ENCODE data around the gene HOXD4. TPM values are rescaled to one million over a fixed set of nuclear protein-coding genes. Genes with fewer than 3 reads are reported as not detected.

The HOXD4 gene
- total RNA-seq, 4 donors from 2014 or later: 1.6 to 4.8 (median 3.3) TPM

DNA sequence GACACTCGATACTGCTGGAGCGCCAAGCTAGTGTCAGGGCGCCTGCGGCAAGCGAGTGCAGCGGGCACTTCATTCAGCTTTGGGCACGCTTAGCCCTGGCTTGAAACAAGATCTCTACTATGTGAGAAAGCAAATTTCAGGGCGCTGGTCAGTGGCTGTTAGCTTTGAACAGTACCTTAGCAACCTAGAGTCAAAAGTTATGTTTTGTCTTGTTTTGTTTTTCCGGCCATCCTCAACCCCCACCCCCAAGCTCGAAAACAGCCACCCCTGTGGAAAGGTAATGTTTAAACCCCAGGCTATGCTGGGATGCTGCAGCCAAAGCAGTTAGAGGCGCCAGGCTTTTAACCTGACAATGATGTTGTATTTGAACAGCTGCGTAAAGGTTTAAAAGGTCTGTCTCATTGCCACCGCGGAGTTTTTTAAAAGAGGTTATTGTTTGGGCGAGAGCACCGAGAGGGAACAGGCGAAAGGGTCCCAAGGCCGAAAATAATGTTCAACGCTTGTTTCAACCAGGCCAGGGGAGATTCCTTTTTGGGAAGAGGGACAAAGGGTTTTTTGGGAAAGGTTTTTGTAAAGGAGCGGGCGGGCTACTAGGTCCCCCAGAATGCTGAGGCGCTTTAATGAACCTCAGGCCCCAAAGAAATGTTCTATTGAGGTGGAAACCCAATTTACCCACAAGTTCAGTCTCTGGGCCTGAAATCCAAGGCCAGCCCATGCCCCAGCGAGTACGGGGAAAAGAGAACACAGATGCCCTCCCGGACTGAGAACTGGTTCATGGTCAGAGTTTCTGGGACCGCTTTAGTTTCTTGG, 37.0 kb upstream of the HOXD4 start:
- H3K4me3 ChIP-seq (replicated peaks in 1 of 3): no peak overlapping the region
- no peak overlapping the region for H3K27ac ChIP-seq
- H3K27me3 ChIP-seq: peaks cover 68% of the 10 kb centered on the region
- H3K4me1 ChIP-seq: no peaks in the 10 kb centered on the region
- no peak for DNase-seq
- H3K9me3 ChIP-seq: no peaks in the 10 kb centered on the region
- 17% methylated on average over 26 of the region's 26 CpGs for WGBS, 2 donors
- H3K36me3 ChIP-seq: no peaks in the 10 kb centered on the region
- no peak for TF ChIP-seq POLR2A (IDR thresholded peaks at IDR 0.05)
- intact Hi-C loops (cut with DNase I): no loop called here

DNA sequence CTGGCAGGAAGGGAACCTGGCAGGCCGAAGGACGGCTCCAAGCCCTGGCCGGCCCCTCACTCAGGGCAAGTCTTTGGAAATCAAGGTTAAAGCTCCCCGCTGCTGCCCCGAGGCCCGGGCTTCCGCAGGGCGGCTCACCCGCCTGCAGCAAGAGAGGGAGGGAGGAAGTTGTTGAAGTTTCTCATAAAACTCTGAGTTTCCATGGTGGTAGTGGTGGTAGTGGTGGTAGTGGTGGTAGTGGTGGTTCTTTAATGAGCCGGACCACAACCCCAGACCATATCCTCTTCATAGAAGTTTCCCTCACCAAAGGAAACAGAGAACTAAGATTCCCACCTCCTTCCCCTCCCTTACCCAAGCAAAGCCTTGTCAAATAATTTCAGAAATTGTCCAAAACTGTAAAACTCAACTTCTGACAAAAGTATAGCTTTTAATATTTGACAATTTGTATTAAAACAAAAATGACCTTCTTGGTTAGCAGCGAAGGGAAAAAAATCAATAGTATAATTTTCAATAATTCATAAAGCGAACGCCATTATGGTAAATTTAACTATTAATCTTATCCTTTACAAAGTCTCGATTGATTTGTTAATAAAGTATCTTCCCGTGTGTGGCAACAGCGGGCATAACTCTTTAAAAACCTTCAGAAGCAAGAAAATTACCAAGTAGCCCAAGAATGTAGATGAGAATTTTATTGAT, 36.3 kb upstream of the HOXD4 start:
- DNase-seq: no peak
- H3K4me1 ChIP-seq: no peaks in the 10 kb centered on the region
- 19 to 23% methylated on average over 16 of the region's 16 CpGs for WGBS, 2 donors
- H3K27ac ChIP-seq: no peak overlapping the region
- H3K9me3 ChIP-seq: no peaks in the 10 kb centered on the region
- intact Hi-C loops (cut with DNase I): no loop called here
- H3K4me3 ChIP-seq (replicated peaks in 1 of 3): no peak overlapping the region
- TF ChIP-seq POLR2A (IDR thresholded peaks at IDR 0.05): no peak
- TF ChIP-seq, protein P1, sequence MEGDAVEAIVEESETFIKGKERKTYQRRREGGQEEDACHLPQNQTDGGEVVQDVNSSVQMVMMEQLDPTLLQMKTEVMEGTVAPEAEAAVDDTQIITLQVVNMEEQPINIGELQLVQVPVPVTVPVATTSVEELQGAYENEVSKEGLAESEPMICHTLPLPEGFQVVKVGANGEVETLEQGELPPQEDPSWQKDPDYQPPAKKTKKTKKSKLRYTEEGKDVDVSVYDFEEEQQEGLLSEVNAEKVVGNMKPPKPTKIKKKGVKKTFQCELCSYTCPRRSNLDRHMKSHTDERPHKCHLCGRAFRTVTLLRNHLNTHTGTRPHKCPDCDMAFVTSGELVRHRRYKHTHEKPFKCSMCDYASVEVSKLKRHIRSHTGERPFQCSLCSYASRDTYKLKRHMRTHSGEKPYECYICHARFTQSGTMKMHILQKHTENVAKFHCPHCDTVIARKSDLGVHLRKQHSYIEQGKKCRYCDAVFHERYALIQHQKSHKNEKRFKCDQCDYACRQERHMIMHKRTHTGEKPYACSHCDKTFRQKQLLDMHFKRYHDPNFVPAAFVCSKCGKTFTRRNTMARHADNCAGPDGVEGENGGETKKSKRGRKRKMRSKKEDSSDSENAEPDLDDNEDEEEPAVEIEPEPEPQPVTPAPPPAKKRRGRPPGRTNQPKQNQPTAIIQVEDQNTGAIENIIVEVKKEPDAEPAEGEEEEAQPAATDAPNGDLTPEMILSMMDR (IDR thresholded peaks at IDR 0.05): no peak
- H3K27me3 ChIP-seq: peaks cover 67% of the 10 kb centered on the region
- H3K36me3 ChIP-seq: no peaks in the 10 kb centered on the region

DNA sequence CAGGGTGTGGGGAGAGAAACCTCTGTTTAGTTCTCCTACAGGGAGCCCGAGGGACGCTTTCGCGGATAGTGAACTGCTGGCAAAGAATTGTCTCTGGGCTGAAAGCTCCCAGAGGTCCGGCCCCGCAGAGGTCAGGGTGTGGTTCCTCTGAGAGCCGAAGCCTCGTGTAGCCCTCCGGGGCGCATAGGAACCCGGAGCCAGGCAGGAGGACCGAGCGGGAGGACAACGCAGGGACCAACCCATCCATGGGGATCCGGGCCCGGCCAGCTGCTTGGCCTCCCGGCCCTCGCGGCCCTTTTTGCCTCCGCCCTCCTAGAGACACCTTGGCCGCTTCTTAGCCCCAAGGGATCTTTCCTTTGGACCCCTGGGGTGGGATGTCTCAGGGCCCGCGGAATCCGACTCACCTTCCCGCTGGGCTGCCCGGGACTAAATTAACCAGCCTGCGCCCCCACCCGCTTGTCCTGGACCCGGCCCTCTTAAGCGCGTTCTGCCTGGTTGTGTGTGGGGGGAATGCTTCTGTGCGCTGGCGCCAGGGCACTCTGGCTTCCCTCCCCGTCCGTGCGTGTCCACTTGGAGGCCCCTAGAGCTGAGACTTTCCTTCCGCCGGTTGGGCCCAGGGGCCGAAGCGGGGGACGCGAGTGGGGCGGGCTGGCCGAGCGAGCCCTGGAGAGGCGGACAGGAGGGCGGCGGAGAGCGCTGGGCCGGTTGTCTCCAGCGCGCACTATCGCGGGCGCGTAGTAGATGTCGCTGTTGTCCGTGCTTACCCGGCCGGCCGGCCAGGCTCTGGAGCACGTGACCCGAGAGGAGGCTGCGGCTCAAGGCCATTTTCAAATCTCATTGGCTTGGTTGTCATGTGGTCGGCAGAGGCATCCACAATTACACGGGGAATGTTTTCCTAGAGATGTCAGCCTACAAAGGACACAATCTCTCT, 35.2 kb upstream of the HOXD4 start, which contains the start of gene HOXD10:
Gene HOXD10, plus strand, starts transcription at position 896 of the 931 bp plus-strand sequence. CDS start 56 bp downstream, outside the sequence.
- Histone ChIP-seq H3K27me3 (peaks cover 67% of the 10 kb centered on the region), H3K27ac (no peak within 1 kb of the TSS), H3K4me3 (replicated peaks in 1 of 3) (no peak within 1 kb of the TSS), H3K4me1 (no peaks in the 10 kb centered on the region), H3K9me3 (no peaks in the 10 kb centered on the region), H3K36me3 (no peaks in the 10 kb centered on the region)
- TF ChIP-seq POLR2A (IDR thresholded peaks at IDR 0.05): peak in 1 of 2 donors; percentile 12
- TF ChIP-seq, protein P1 (IDR thresholded peaks at IDR 0.05): peak in 1 of 6 experiments; percentile 4
- intact Hi-C loops (cut with DNase I): no loop called here
- WGBS, 2 donors: 4 to 6% methylated on average over 25 to 29 of the region's 66 CpGs
- peak in 1 of 2 donors; percentile 28 for DNase-seq

DNA sequence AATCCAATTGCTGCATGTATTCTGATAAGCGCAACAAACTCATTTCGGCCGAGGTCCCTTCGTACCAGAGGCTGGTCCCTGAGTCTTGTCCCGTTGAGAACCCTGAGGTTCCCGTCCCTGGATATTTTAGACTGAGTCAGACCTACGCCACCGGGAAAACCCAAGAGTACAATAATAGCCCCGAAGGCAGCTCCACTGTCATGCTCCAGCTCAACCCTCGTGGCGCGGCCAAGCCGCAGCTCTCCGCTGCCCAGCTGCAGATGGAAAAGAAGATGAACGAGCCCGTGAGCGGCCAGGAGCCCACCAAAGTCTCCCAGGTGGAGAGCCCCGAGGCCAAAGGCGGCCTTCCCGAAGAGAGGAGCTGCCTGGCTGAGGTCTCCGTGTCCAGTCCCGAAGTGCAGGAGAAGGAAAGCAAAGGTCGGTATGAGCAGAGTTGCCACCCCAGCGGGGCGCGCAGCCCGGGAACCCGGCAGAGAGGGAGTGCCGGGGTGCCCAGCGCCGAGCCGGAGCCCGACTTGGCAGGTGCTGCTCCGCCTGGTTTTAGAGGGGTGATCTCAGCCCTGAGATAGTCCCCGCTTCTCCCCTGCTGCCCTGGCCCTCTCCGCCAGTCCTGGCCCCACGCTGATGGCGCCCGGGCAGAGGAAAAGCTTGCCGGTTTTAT, 34.1 kb upstream of the HOXD4 start:
- H3K27me3 ChIP-seq: peaks cover 68% of the 10 kb centered on the region
- no peaks in the 10 kb centered on the region for H3K36me3 ChIP-seq
- H3K4me1 ChIP-seq: peaks cover 0 to 3% of the 10 kb centered on the region in 2 donors
- intact Hi-C loops (cut with DNase I): no loop called here
- H3K9me3 ChIP-seq: no peaks in the 10 kb centered on the region
- no peak overlapping the region for H3K4me3 ChIP-seq (replicated peaks in 1 of 3)
- DNase-seq: no peak
- 18 to 22% methylated on average over 15 to 32 of the region's 40 CpGs for WGBS, 2 donors
- H3K27ac ChIP-seq: no peak overlapping the region
- TF ChIP-seq POLR2A (IDR thresholded peaks at IDR 0.05): no peak
- TF ChIP-seq, protein P1 (IDR thresholded peaks at IDR 0.05): no peak

Data from thyroid gland (tissue), 4 donors.